Gastroesophageal sphincter (tissue), 4 donors: ENCODE results near the gene LRP4. TPM values are rescaled to one million over a fixed set of nuclear protein-coding genes. Genes with fewer than 3 reads are reported as not detected.

ENCODE experiments used
- ATAC-seq: fragments of 150-250 bp; one replicate; pipeline ENCODE4 v1.9.1; 2016; ENCODE audit warnings: mild to moderate bottlenecking, moderate library complexity
- H3K27ac ChIP-seq, 4 donors: fragments of 200-600 bp; sonication (generic) in 3 of 4; 1 replicate in 3 of 4; 2 replicates in 1 of 4; pipeline ENCODE4 v1.5.1; 2016 to 2019
- H3K27me3 ChIP-seq: fragments of 200-600 bp; sonication (generic); one replicate; pipeline ENCODE4 v1.5.1; 2019
- H3K36me3 ChIP-seq, 2 donors: fragments of 200-600 bp; sonication (generic); one replicate each; pipeline ENCODE4 v1.5.1; 2019; ENCODE audit warnings: control low read depth in 1 of 2
- H3K4me1 ChIP-seq, 3 donors: fragments of 200-600 bp; sonication (generic); 1 replicate in 2 of 3; 2 replicates in 1 of 3; pipeline ENCODE4 v1.5.1; 2016 to 2019; ENCODE audit warnings: control low read depth in 2 of 3
- H3K4me3 ChIP-seq, 2 donors: fragments of 200-600 bp; sonication (generic); one replicate each; pipeline ENCODE4 v1.5.1; 2019; ENCODE audit warnings: mild to moderate bottlenecking in 1 of 2, moderate library complexity in 1 of 2
- H3K9me3 ChIP-seq, 3 donors: fragments of 200-600 bp; sonication (generic); one replicate each; pipeline ENCODE4 v1.5.1; 2017 to 2019; ENCODE audit warnings: control low read depth in 2 of 3
- EP300 ChIP-seq: sonication (generic); formaldehyde crosslinking; IDR thresholded peaks from one replicate; pipeline ENCODE4 v1.6.1; 2017; ENCODE audit warnings: antibody characterized with exemption, mild to moderate bottlenecking
- POLR2A ChIP-seq, 2 donors: fragments of 450-650 bp; IDR thresholded peaks; one replicate each; pipeline ENCODE4 v1.6.1; 2017; ENCODE audit warnings: antibody characterized with exemption in 2 of 2, mild to moderate bottlenecking in 2 of 2, moderate library complexity in 1 of 2
- POLR2AphosphoS5 ChIP-seq: sonication (generic); formaldehyde crosslinking; IDR thresholded peaks from one replicate; pipeline ENCODE4 v1.6.1; 2017; ENCODE audit warnings: antibody characterized with exemption
- WGBS, 2 donors: methylation state at CpG; one replicate each; pipeline ENCODE4 v1.1.5; 2018; ENCODE audit warnings: low coverage in 1 of 2; 5-methylcytosine and 5-hydroxymethylcytosine counted together
- total RNA-seq, 4 donors: library from RNA; depleted of rRNA; stranded (reverse); fragments of >200 nt; gene quantifications; one replicate each; pipeline ENCODE4 v1.1.0, GENCODE V29; 2016
- TF ChIP-seq, protein P1 (sequence below), 4 experiments: fragments of 200-600 bp in 2 of 4; fragments of 450-650 bp in 2 of 4; sonication (generic) in 1 of 4; IDR thresholded peaks; one replicate each; pipeline ENCODE4 v1.5.1; 2017 to 2019; ENCODE audit warnings: antibody characterized with exemption in 4 of 4, mild to moderate bottlenecking in 2 of 4, moderate library complexity in 2 of 4

Gene LRP4
- total RNA-seq, 4 donors from 2014 or later = 2.6 to 9.8 (median 6.7) TPM

DNA sequence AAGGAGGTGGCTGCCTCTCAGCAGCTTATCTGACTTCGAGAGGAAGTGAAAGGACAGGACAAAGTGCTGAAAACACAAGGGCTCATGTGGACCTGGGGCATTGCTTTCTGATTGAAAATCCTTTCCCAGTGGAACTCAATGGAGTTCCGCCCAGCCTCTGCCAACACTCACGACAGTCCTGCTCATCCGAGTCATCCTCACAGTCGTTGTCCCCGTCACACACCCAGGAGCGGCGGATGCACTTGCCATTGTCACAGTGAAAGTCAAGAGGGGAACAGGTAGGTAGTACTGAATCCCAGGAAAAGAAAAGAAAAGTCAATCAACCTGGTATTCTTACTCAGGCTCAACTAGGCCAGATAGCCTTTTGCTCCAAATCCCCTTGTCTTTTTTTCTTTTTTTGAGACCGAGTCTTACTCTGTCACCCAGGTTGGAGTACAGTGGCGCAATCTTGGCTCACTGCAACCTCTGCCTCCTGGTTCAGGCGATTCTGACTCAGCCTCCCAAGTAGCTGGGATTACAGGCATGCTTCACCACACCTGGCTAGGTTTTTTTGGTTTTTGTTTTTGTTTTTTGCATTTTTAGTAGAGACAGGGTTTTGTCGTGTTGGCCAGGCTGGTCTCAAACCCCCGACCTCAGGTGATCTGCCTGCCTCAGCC, 18.1 kb downstream of the LRP4 start:
- no peak for TF ChIP-seq POLR2A (IDR thresholded peaks at IDR 0.05)
- no peak for TF ChIP-seq POLR2AphosphoS5
- TF ChIP-seq, protein P1, sequence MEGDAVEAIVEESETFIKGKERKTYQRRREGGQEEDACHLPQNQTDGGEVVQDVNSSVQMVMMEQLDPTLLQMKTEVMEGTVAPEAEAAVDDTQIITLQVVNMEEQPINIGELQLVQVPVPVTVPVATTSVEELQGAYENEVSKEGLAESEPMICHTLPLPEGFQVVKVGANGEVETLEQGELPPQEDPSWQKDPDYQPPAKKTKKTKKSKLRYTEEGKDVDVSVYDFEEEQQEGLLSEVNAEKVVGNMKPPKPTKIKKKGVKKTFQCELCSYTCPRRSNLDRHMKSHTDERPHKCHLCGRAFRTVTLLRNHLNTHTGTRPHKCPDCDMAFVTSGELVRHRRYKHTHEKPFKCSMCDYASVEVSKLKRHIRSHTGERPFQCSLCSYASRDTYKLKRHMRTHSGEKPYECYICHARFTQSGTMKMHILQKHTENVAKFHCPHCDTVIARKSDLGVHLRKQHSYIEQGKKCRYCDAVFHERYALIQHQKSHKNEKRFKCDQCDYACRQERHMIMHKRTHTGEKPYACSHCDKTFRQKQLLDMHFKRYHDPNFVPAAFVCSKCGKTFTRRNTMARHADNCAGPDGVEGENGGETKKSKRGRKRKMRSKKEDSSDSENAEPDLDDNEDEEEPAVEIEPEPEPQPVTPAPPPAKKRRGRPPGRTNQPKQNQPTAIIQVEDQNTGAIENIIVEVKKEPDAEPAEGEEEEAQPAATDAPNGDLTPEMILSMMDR (IDR thresholded peaks at IDR 0.05) = no peak
- no peak for TF ChIP-seq EP300
- H3K27me3 ChIP-seq = no peaks in the 10 kb centered on the region
- H3K9me3 ChIP-seq = no peaks in the 10 kb centered on the region
- H3K4me3 ChIP-seq = no peak overlapping the region
- 94 to 95% methylated on average over 7 to 11 of the region's 13 CpGs for WGBS, 2 donors
- H3K36me3 ChIP-seq = peaks cover 0 to 24% of the 10 kb centered on the region in 2 donors
- ATAC-seq = no peak
- H3K4me1 ChIP-seq = peaks cover 0 to 8% (median 0%) of the 10 kb centered on the region in 3 donors
- no peak overlapping the region for H3K27ac ChIP-seq

DNA sequence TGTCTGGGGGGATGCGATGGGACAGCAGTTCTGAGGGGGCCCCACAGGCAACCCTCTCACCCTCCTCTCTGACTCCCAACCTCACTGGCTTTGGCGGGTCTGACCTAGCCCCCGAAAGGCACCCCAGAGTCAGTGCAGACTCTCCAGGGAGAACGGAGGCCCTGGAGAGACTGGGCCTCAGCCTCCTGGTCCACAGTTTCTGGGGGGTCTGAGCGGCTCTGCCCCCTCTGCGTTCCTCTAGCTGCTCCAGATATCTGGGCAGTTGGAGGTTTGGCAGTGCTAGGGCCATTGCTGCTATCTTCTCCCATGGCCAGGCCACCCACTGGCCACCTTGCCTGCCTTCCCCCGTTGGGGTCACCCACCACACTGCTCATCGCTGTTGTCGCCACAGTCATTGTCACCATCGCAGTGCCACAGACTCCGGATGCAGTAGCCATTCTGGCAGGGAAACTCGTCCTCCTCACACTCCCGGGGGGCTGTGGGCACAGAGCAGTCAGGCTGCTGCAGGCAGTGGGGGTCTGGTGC, 18.8 kb downstream of the LRP4 start:
- ATAC-seq = no peak
- Histone ChIP-seq H3K4me1 (peaks cover 0 to 8% (median 0%) of the 10 kb centered on the region in 3 donors), H3K27ac (no peak overlapping the region), H3K27me3 (no peaks in the 10 kb centered on the region), H3K4me3 (no peak overlapping the region), H3K9me3 (no peaks in the 10 kb centered on the region), H3K36me3 (peaks cover 0 to 25% of the 10 kb centered on the region in 2 donors)
- no peak for TF ChIP-seq POLR2AphosphoS5
- TF ChIP-seq EP300 = no peak
- no peak for TF ChIP-seq POLR2A (IDR thresholded peaks at IDR 0.05)
- TF ChIP-seq, protein P1 (IDR thresholded peaks at IDR 0.05) = no peak
- WGBS, 2 donors = 100% methylated on average over 1 of the region's 13 CpGs; no CpG with 5 or more reads in 1 of the 2 donors

DNA sequence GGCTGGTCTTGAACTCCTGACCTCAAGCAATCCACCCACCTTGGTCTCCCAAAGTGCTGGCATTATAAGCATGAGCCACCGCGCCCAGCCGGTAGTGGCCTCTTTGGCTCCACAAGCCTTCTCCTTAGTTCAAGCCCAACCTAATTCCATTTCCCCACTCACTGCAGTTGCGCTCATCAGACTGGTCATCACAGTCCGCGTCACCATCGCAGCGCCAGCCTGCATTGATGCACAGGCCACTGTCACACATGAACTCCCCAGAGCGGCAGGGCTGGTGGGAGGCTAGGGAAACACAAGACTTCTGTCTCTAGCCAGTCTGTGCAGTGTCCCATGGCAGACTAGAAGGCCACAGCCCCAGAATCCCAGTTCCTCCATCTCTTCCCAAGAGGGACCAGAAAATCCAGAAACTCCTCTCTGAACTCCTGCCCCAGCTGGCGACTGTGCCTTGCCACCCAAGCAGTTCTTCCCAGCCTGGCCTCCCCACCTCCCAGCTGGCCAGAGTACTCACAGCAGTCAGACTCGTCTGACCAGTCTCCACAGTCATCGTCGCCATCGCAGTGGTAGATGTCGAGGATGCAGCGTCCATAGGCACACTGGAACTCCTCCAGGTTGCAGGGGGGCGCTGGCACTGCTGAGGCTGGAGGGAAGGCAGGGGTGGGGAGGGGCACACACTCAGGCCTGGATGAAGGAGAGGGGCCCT, 19.8 kb downstream of the LRP4 start:
- no peak for TF ChIP-seq POLR2AphosphoS5
- TF ChIP-seq EP300 = no peak
- TF ChIP-seq POLR2A (IDR thresholded peaks at IDR 0.05) = no peak
- TF ChIP-seq, protein P1 (IDR thresholded peaks at IDR 0.05) = no peak
- no peak for ATAC-seq
- Histone ChIP-seq H3K4me3 (no peak overlapping the region), H3K27me3 (no peaks in the 10 kb centered on the region), H3K27ac (no peak overlapping the region), H3K9me3 (no peaks in the 10 kb centered on the region), H3K36me3 (peaks cover 0 to 30% of the 10 kb centered on the region in 2 donors), H3K4me1 (peaks cover 0 to 8% (median 0%) of the 10 kb centered on the region in 3 donors)
- 89 to 94% methylated on average over 3 to 6 of the region's 17 CpGs for WGBS, 2 donors

DNA sequence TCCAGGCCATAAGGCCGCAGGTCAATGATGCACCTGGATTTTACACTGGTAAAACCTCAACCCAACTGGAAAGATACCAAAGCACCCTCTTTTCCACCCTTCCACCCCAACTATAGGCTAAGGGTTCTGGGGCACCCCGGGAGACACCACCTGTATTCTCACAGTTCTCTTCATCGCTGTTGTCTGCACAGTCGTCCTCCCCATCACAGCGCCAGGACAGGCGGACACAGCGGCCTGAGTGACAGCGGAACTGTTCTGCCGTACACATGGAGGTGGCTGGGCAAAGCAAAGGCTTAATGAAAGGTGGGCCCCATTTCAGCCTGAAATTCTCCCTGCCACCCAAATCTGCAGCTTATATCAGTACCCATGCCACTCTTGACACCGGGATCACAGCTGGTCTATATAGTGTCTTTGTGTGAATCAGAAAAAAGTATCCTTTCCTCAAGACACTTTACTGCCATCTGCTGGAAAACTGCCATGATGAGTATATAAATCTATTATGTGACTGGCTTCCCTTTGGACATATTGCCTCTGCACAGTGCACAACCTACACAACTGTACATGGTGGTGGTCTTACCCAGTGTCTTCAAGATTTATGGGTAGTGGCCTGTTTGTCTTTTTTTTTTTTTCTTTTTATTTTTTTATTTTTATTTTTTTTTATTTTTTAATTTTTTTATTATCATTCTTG, 21.5 kb downstream of the LRP4 start:
- Histone ChIP-seq H3K9me3 (no peaks in the 10 kb centered on the region), H3K4me3 (no peak overlapping the region), H3K27me3 (no peaks in the 10 kb centered on the region), H3K36me3 (peaks cover 0 to 30% of the 10 kb centered on the region in 2 donors), H3K27ac (no peak overlapping the region), H3K4me1 (peaks cover 0 to 8% (median 0%) of the 10 kb centered on the region in 3 donors)
- no peak for ATAC-seq
- WGBS, 2 donors = 97 to 100% methylated on average over 5 to 8 of the region's 10 CpGs
- no peak for TF ChIP-seq EP300
- TF ChIP-seq, protein P1 (IDR thresholded peaks at IDR 0.05) = no peak
- no peak for TF ChIP-seq POLR2A (IDR thresholded peaks at IDR 0.05)
- TF ChIP-seq POLR2AphosphoS5 = no peak
